DOHH2 (cell line): ENCODE data around the gene BLID.

Experiments used
- H3F3A ChIP-seq: fragments of 200-600 bp; sonication (generic), shearing (Covaris generic); 2 replicates; pipeline ENCODE4 v1.6.0; 2016; ENCODE audit warnings: antibody characterized with exemption, mild to moderate bottlenecking; ENCODE audit not compliant: control insufficient read depth, insufficient read depth
- H3K27ac ChIP-seq: fragments of 200-600 bp; sonication (generic); 2 replicates; pipeline ENCODE4 v1.5.1; 2014; ENCODE audit warnings: low read depth, mild to moderate bottlenecking, low read length, moderate library complexity
- H3K27me3 ChIP-seq: fragments of 200-600 bp; sonication (generic); 2 replicates; pipeline ENCODE4 v1.6.1; 2014; ENCODE audit warnings: mild to moderate bottlenecking, low read length, mixed read lengths; ENCODE audit not compliant: control insufficient read depth
- H3K36me3 ChIP-seq: fragments of 200-600 bp; sonication (generic); 2 replicates; pipeline ENCODE4 v1.6.1; 2014; ENCODE audit warnings: mild to moderate bottlenecking, low read length, moderate library complexity, mixed read lengths; ENCODE audit not compliant: control insufficient read depth
- H3K4me1 ChIP-seq: fragments of 200-600 bp; sonication (generic); 2 replicates; pipeline ENCODE4 v1.6.1; 2014; ENCODE audit warnings: mild to moderate bottlenecking, low read length, mixed read lengths; ENCODE audit not compliant: control insufficient read depth
- H3K4me2 ChIP-seq: fragments of 200-600 bp; sonication (generic); 2 replicates; pipeline ENCODE4 v1.6.0; 2014; ENCODE audit warnings: mild to moderate bottlenecking, low read length, moderate library complexity
- H3K4me3 ChIP-seq: fragments of 200-600 bp; sonication (generic); 2 replicates; pipeline ENCODE4 v1.5.1; 2014; ENCODE audit warnings: mild to moderate bottlenecking, low read length, mixed read lengths
- H3K79me2 ChIP-seq: fragments of 200-600 bp; sonication (generic); 2 replicates; pipeline ENCODE4 v1.6.1; 2014; ENCODE audit warnings: mild to moderate bottlenecking, low read length, mixed read lengths; ENCODE audit not compliant: control insufficient read depth
- H3K9me2 ChIP-seq: fragments of 200-600 bp; sonication (generic); replicated peaks from 2 replicates; pipeline ENCODE4 v1.6.1; 2014; ENCODE audit warnings: mild to moderate bottlenecking, low read length, mixed read lengths; ENCODE audit not compliant: control insufficient read depth
- H3K9me3 ChIP-seq: fragments of 200-600 bp; sonication (generic); 2 replicates; pipeline ENCODE4 v1.6.1; 2014; ENCODE audit warnings: antibody characterized with exemption, low read length, mixed read lengths; ENCODE audit not compliant: control insufficient read depth, insufficient read depth
- H4K20me1 ChIP-seq: fragments of 200-600 bp; sonication (generic); 2 replicates; pipeline ENCODE4 v1.6.0; 2014; ENCODE audit warnings: low read depth, mild to moderate bottlenecking, antibody characterized with exemption, low read length, moderate library complexity; ENCODE audit not compliant: control insufficient read depth, insufficient read depth
- CTCF ChIP-seq: fragments of 200-600 bp; sonication (generic); IDR thresholded peaks from one replicate; pipeline ENCODE4 v1.5.1; 2014; ENCODE audit warnings: antibody characterized with exemption, mild to moderate bottlenecking, low read depth, low read length; ENCODE audit not compliant: poor library complexity, severe bottlenecking
- EZH2phosphoT487 ChIP-seq: fragments of 200-600 bp; sonication (generic); IDR thresholded peaks from 2 replicates; pipeline ENCODE4 v1.6.1; 2017; ENCODE audit warnings: borderline replicate concordance, mild to moderate bottlenecking, antibody characterized with exemption, low read length, moderate library complexity, mixed read lengths

The BLID gene

GRCh38 chr11:122068837-122069236 lies 47.2 kb downstream of the BLID start:
- H3K9me3 ChIP-seq = no peaks in the 10 kb centered on the region
- H3K27me3 ChIP-seq = peaks cover 2% of the 10 kb centered on the region; the same call in 1 of the 2 replicates
- H3K27ac ChIP-seq = no peak overlapping the region
- no peak overlapping the region for H3K4me2 ChIP-seq
- H3K9me2 ChIP-seq = no peaks in the 10 kb centered on the region
- no peaks in the 10 kb centered on the region for H3K79me2 ChIP-seq
- no peaks in the 10 kb centered on the region for H3K36me3 ChIP-seq
- no peaks in the 10 kb centered on the region for H3F3A ChIP-seq
- TF ChIP-seq EZH2phosphoT487 = no peak
- TF ChIP-seq CTCF = no peak
- no peaks in the 10 kb centered on the region for H4K20me1 ChIP-seq
- H3K4me3 ChIP-seq = no peak overlapping the region
- no peaks in the 10 kb centered on the region for H3K4me1 ChIP-seq

GRCh38 chr11:122068141-122068540 lies 47.9 kb downstream of the BLID start:
- no peak overlapping the region for H3K4me2 ChIP-seq
- H3K79me2 ChIP-seq = no peaks in the 10 kb centered on the region
- no peaks in the 10 kb centered on the region for H3K4me1 ChIP-seq
- H3K9me3 ChIP-seq = no peaks in the 10 kb centered on the region
- no peak overlapping the region for H3K27ac ChIP-seq
- H4K20me1 ChIP-seq = no peaks in the 10 kb centered on the region
- TF ChIP-seq EZH2phosphoT487 (no peak), CTCF (no peak)
- H3K36me3 ChIP-seq = no peaks in the 10 kb centered on the region
- no peak overlapping the region for H3K4me3 ChIP-seq
- H3K9me2 ChIP-seq = no peaks in the 10 kb centered on the region
- no peaks in the 10 kb centered on the region for H3F3A ChIP-seq
- peaks cover 2% of the 10 kb centered on the region; the same call in 1 of the 2 replicates for H3K27me3 ChIP-seq
